Natural killer cell (primary cell): ENCODE measurements around the gene PTPRM. TPM values are rescaled to one million over a fixed set of nuclear protein-coding genes. Genes with fewer than 3 reads are reported as not detected.

Source experiments
- ATAC-seq, 3 donors: fragments of 150-1000 bp in 2 of 3; fragments of 200-7000 bp in 1 of 3; cut with Tn5 transposase; 1 replicate in 1 of 3; 2 replicates in 2 of 3; pipeline ENCODE4 v1.10.0; 2021; ENCODE audit warnings: mild to moderate bottlenecking in 2 of 3, moderate library complexity in 2 of 3
- DNase-seq, 2 donors: peaks; one replicate each; pipeline versions ENCODE4 v3.0.0 to v3.0.0-alpha.2; 2013 to 2021; ENCODE audit warnings: mixed read lengths in 1 of 2
- H3K27ac ChIP-seq: one replicate; pipeline ENCODE4 v1.5.1; 2013; ENCODE audit warnings: mild to moderate bottlenecking, low read length
- H3K27me3 ChIP-seq: one replicate; pipeline ENCODE4 v1.6.1; 2013; ENCODE audit warnings: low read length; ENCODE audit not compliant: control insufficient read depth, insufficient read depth
- H3K36me3 ChIP-seq: one replicate; pipeline ENCODE4 v1.6.1; 2013; ENCODE audit warnings: low read length; ENCODE audit not compliant: control insufficient read depth, insufficient read depth
- H3K4me1 ChIP-seq: one replicate; pipeline ENCODE4 v1.6.1; 2013; ENCODE audit warnings: low read length; ENCODE audit not compliant: control insufficient read depth, insufficient read depth
- H3K4me3 ChIP-seq: one replicate; pipeline ENCODE4 v1.5.1; 2013; ENCODE audit warnings: low read length
- H3K9me3 ChIP-seq: one replicate; pipeline ENCODE4 v1.6.1; 2013; ENCODE audit warnings: low read length; ENCODE audit not compliant: control insufficient read depth, insufficient read depth
- H3K27ac Mint-ChIP-seq, 2 donors: one replicate each; pipeline ENCODE4 v1.8.0; 2022; ENCODE audit warnings: mild to moderate bottlenecking in 2 of 2, mixed read lengths in 2 of 2, moderate library complexity in 1 of 2
- H3K27me3 Mint-ChIP-seq, 2 donors: one replicate each; pipeline ENCODE4 v1.8.0; 2022; ENCODE audit warnings: low read depth in 2 of 2, mixed read lengths in 2 of 2
- H3K36me3 Mint-ChIP-seq: one replicate; pipeline ENCODE4 v1.8.0; 2022; ENCODE audit warnings: mixed read lengths
- H3K4me1 Mint-ChIP-seq, 2 donors: one replicate each; pipeline ENCODE4 v1.8.0; 2022; ENCODE audit warnings: mixed read lengths in 2 of 2
- H3K4me3 Mint-ChIP-seq: one replicate; pipeline ENCODE4 v1.8.0; 2022; ENCODE audit warnings: mild to moderate bottlenecking, moderate library complexity, mixed read lengths
- H3K9me3 Mint-ChIP-seq, 2 donors: one replicate each; pipeline ENCODE4 v1.8.0; 2022; ENCODE audit warnings: mixed read lengths in 2 of 2
- WGBS: methylation state at CpG from one replicate; pipeline ENCODE4 v1.1.7; 2013; ENCODE audit warnings: missing lambda C conversion rate; ENCODE audit not compliant: insufficient coverage; 5-methylcytosine and 5-hydroxymethylcytosine counted together
- intact Hi-C: fragments of 100-400 bp; cut with micrococcal nuclease; formaldehyde crosslinking; loops from one replicate; pipeline ENCODE4 v1.14.2; 2022
- total RNA-seq, 4 donors: library from RNA; stranded (reverse); fragments of 120-200 nt in 1 of 4; gene quantifications; one replicate each; pipeline versions ENCODE4 v1.2.3 to v1.2.4, GENCODE V29; 2013 to 2022
- TF ChIP-seq, protein P1 (sequence below): fragments of 200-600 bp; IDR thresholded peaks from one replicate; pipeline ENCODE4 v1.8.0; 2022; ENCODE audit warnings: antibody characterized with exemption

PTPRM gene
- total RNA-seq, 3 donors from 2014 or later (not counting 1 experiment from before 2014, with no cell fraction given): 5.0 to 13.2 (median 12.1) TPM

DNA sequence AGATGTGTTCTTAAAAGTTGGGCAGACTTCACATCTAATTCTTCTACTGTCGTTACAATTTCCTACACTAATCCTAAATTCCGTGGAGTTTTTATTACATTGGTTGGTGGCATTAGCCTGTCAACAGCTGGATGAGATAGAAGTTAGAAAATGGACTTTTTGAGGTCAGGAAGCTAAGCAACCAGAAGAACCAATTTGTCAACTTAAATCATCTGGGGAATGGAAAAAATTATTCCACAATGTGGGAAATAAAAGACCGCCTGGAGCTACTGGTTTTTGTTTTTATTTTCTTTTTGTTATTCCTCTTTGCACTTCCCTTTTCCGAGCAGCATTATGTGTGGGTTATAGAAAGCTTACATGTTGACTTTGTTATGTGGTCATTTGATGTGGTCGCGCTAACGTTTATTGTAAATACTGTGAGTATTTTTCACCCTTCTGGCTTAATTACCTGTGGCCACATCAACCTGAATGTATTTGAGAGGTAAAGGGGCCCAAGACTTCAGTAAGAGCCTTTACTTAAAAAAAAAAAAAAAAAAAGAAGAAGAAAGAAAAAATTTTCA is 75.3 kb downstream of the PTPRM start:
- 71% methylated on average over 5 of the region's 7 CpGs for WGBS
- no peak overlapping the region for H3K27ac Mint-ChIP-seq

GRCh38 chr18:7645756-7646155 is 78.6 kb downstream of the PTPRM start:
- H3K36me3 ChIP-seq: no peaks in the 10 kb centered on the region
- H3K4me1 Mint-ChIP-seq: no peaks in the 10 kb centered on the region
- H3K4me1 ChIP-seq: no peaks in the 10 kb centered on the region
- H3K9me3 ChIP-seq: peaks cover 3% of the 10 kb centered on the region
- H3K4me3 ChIP-seq: no peak overlapping the region
- ATAC-seq: no peak
- DNase-seq: no peak
- no peak overlapping the region for H3K27ac ChIP-seq
- TF ChIP-seq, protein P1, sequence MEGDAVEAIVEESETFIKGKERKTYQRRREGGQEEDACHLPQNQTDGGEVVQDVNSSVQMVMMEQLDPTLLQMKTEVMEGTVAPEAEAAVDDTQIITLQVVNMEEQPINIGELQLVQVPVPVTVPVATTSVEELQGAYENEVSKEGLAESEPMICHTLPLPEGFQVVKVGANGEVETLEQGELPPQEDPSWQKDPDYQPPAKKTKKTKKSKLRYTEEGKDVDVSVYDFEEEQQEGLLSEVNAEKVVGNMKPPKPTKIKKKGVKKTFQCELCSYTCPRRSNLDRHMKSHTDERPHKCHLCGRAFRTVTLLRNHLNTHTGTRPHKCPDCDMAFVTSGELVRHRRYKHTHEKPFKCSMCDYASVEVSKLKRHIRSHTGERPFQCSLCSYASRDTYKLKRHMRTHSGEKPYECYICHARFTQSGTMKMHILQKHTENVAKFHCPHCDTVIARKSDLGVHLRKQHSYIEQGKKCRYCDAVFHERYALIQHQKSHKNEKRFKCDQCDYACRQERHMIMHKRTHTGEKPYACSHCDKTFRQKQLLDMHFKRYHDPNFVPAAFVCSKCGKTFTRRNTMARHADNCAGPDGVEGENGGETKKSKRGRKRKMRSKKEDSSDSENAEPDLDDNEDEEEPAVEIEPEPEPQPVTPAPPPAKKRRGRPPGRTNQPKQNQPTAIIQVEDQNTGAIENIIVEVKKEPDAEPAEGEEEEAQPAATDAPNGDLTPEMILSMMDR: no peak
- H3K9me3 Mint-ChIP-seq: peaks cover 7 to 12% of the 10 kb centered on the region in 2 donors
- H3K27me3 ChIP-seq: no peaks in the 10 kb centered on the region
- no peak overlapping the region for H3K27ac Mint-ChIP-seq
- WGBS: 84% methylated on average over 1 of the region's 1 CpG
- H3K27me3 Mint-ChIP-seq: no peaks in the 10 kb centered on the region
- intact Hi-C loops: no loop called here
- no peaks in the 10 kb centered on the region for H3K36me3 Mint-ChIP-seq
- no peak overlapping the region for H3K4me3 Mint-ChIP-seq

More for the DNA sequence above, 75.3 kb downstream of the PTPRM start:
- Mint-ChIP-seq H3K4me1 (no peaks in the 10 kb centered on the region), H3K4me3 (no peak overlapping the region), H3K36me3 (no peaks in the 10 kb centered on the region), H3K27me3 (no peaks in the 10 kb centered on the region), H3K9me3 (peaks cover 2 to 4% of the 10 kb centered on the region in 2 donors)
- Histone ChIP-seq H3K4me3 (no peak overlapping the region), H3K4me1 (no peaks in the 10 kb centered on the region), H3K36me3 (no peaks in the 10 kb centered on the region), H3K27me3 (no peaks in the 10 kb centered on the region), H3K9me3 (peaks cover 2% of the 10 kb centered on the region), H3K27ac (no peak overlapping the region)
- intact Hi-C loops: no loop called here
- DNase-seq (no peak), ATAC-seq (no peak)
- TF ChIP-seq, protein P1: no peak

- intact Hi-C loops: no loop called here
- no peaks in the 10 kb centered on the region for H3K4me1 ChIP-seq
- H3K36me3 ChIP-seq: no peaks in the 10 kb centered on the region
- no peaks in the 10 kb centered on the region for H3K27me3 ChIP-seq
- H3K9me3 ChIP-seq: peaks cover 8% of the 10 kb centered on the region
- TF ChIP-seq, protein P1: no peak
- H3K27ac ChIP-seq: no peak overlapping the region
- peaks cover 6 to 12% of the 10 kb centered on the region in 2 donors for H3K9me3 Mint-ChIP-seq
- H3K4me1 Mint-ChIP-seq: no peaks in the 10 kb centered on the region
- H3K4me3 ChIP-seq: no peak overlapping the region
- ATAC-seq (no peak), DNase-seq (no peak)
- H3K27me3 Mint-ChIP-seq: no peaks in the 10 kb centered on the region
- no peak overlapping the region for H3K27ac Mint-ChIP-seq
- no peaks in the 10 kb centered on the region for H3K36me3 Mint-ChIP-seq
- WGBS: 78% methylated on average over 6 of the region's 6 CpGs
- no peak overlapping the region for H3K4me3 Mint-ChIP-seq
Measured at GRCh38 chr18:7646174-7646886, 79.2 kb downstream of the PTPRM start.
